GM19043 (cell line): ENCODE data around the gene HIVEP2.
"Not testable (repeated sequence)": the region's sequence is repeated elsewhere in the genome, so short reads cannot be mapped to it uniquely, and the experiment has no call there.

Experiments
- ATAC-seq: cut with Tn5 transposase; IDR thresholded peaks from one replicate; pipeline ENCODE4 v1.9.1; 2021; ENCODE audit warnings: low read depth; ENCODE audit not compliant: unreplicated experiment

The HIVEP2 gene

GRCh38 chr6:142945049-142945445 is at the start of gene HIVEP2:
Gene HIVEP2, minus strand, starts transcription at chr6:142945176. Its CDS starts 170,438 bp downstream, at chr6:142774738.
- ATAC-seq, result peak; percentile 13

- ATAC-seq, result no peak
These were observed 49.0 kb upstream of the HIVEP2 start for GRCh38 chr6:142993977-142994376.

- ATAC-seq, result no peak
These were observed 42.5 kb upstream of the HIVEP2 start for GRCh38 chr6:142987490-142987889.

GRCh38 chr6:142985281-142985680 is 40.3 kb upstream of the HIVEP2 start:
- no peak for ATAC-seq

GRCh38 chr6:142984386-142984785 is 39.4 kb upstream of the HIVEP2 start:
- ATAC-seq, result no peak

GRCh38 chr6:142975365-142975764 is 30.4 kb upstream of the HIVEP2 start:
- ATAC-seq, result no peak

- ATAC-seq, result not testable (repeated sequence)
These were observed 26.0 kb upstream of the HIVEP2 start for GRCh38 chr6:142970941-142971340.

GRCh38 chr6:142968601-142969000 is 23.6 kb upstream of the HIVEP2 start:
- no peak for ATAC-seq

GRCh38 chr6:142966294-142966693 is 21.3 kb upstream of the HIVEP2 start:
- ATAC-seq, result no peak

- ATAC-seq, result no peak
These were observed 20.2 kb upstream of the HIVEP2 start for GRCh38 chr6:142965164-142965563.

- no peak for ATAC-seq
These were observed 15.1 kb upstream of the HIVEP2 start for GRCh38 chr6:142960098-142960497.

- no peak for ATAC-seq
These were observed 13.4 kb upstream of the HIVEP2 start for GRCh38 chr6:142958343-142958742.

GRCh38 chr6:142956726-142957125 is 11.8 kb upstream of the HIVEP2 start:
- no peak for ATAC-seq

GRCh38 chr6:142954844-142955243 is 9.9 kb upstream of the HIVEP2 start:
- peak; percentile 53 for ATAC-seq

GRCh38 chr6:142953373-142954273 is 8.6 kb upstream of the HIVEP2 start:
- ATAC-seq, result no peak

- peak; percentile 64 for ATAC-seq
These were observed 7.6 kb upstream of the HIVEP2 start for GRCh38 chr6:142952614-142953013.

- ATAC-seq, result no peak
These were observed 5.3 kb upstream of the HIVEP2 start for GRCh38 chr6:142950291-142950690.

- ATAC-seq, result peak; percentile 23
These were observed 2.9 kb upstream of the HIVEP2 start for GRCh38 chr6:142947714-142948480.

GRCh38 chr6:142946924-142947713 is 2.1 kb upstream of the HIVEP2 start:
- ATAC-seq, result peak; percentile 45

GRCh38 chr6:142946181-142946923 is 1.4 kb upstream of the HIVEP2 start:
- peak; percentile 23 for ATAC-seq
